Calu3 (cell line): Measurements from ENCODE around the gene TNFSF11. TPM values are rescaled to one million over a fixed set of nuclear protein-coding genes. Genes with fewer than 3 reads are reported as not detected.

Experiments used
- BruUV-seq: library from RNA; stranded (reverse); fragments of 400-500 nt; replicated peaks from 2 replicates; lab custom pipeline; 2021; lab: Mats Ljungman, UMichigan
- CTCF ChIA-PET: fragments of 300-600 bp; sonication (Branson Sonifier 250); formaldehyde crosslinking; loops from one replicate; lab custom pipeline; 2022; ENCODE audit warnings: antibody characterized with exemption; lab: Charles Lee
- DNase-seq: peaks from one replicate; pipeline ENCODE4 v3.0.0; 2022
- H3K27ac Mint-ChIP-seq: one replicate; pipeline ENCODE4 v1.8.0; 2022; ENCODE audit warnings: mixed read lengths; ENCODE audit not compliant: unreplicated experiment
- H3K27me3 Mint-ChIP-seq: one replicate; pipeline ENCODE4 v1.8.0; 2022; ENCODE audit warnings: mixed read lengths; ENCODE audit not compliant: unreplicated experiment
- H3K36me3 Mint-ChIP-seq: one replicate; pipeline ENCODE4 v1.8.0; 2022; ENCODE audit warnings: mild to moderate bottlenecking, moderate library complexity, mixed read lengths; ENCODE audit not compliant: insufficient read depth, unreplicated experiment
- H3K4me1 Mint-ChIP-seq: one replicate; pipeline ENCODE4 v1.8.0; 2022; ENCODE audit warnings: mild to moderate bottlenecking, low read depth, mixed read lengths; ENCODE audit not compliant: unreplicated experiment
- H3K4me3 Mint-ChIP-seq: one replicate; pipeline ENCODE4 v1.8.0; 2022; ENCODE audit warnings: mild to moderate bottlenecking, low read depth, moderate library complexity, mixed read lengths; ENCODE audit not compliant: unreplicated experiment
- H3K9me3 Mint-ChIP-seq: one replicate; pipeline ENCODE4 v1.8.0; 2022; ENCODE audit warnings: low read depth, mixed read lengths; ENCODE audit not compliant: unreplicated experiment
- intact Hi-C: fragments of 100-400 bp; cut with micrococcal nuclease; formaldehyde crosslinking; loops from one replicate; pipeline ENCODE4 v1.10.0; 2022; ENCODE audit not compliant: unreplicated experiment
- total RNA-seq: library from RNA; stranded (reverse); gene quantifications from 2 replicates; pipeline ENCODE4 v1.2.3, GENCODE V29; 2022
- TF ChIP-seq, protein P1 (sequence below): fragments of 200-600 bp; IDR thresholded peaks from one replicate; pipeline ENCODE4 v1.8.0; 2022; ENCODE audit warnings: antibody characterized with exemption; ENCODE audit not compliant: unreplicated experiment

The TNFSF11 gene
- total RNA-seq, 1 experiment from 2014 or later, result 0.26 TPM

DNA sequence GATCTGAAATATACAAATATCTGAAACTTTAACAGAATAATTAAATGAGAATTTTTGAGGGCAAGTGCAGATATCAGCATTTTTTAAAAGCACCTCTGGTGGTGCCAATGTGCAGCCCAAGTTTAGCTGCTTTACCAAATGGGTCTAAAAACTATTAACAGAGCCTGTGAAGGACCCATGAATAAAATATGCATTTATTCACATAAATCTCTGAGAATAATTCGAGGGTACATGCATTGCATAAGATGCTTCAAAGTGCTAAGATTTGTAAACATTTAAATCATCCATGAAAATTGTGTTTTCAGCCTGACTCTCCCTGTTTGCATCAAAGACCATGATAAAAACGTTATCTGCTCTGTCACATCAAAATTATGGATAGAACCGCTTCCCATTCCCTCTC is 47.1 kb upstream of the TNFSF11 start:
- BruUV-seq, result no TSS peak
- intact Hi-C loops, result no loop called here
- Mint-ChIP-seq H3K36me3 (no peaks in the 10 kb centered on the region), H3K9me3 (no peaks in the 10 kb centered on the region), H3K4me1 (peaks cover 25% of the 10 kb centered on the region), H3K27ac (no peak overlapping the region), H3K4me3 (no peak overlapping the region), H3K27me3 (no peaks in the 10 kb centered on the region)
- no peak for DNase-seq
- TF ChIP-seq, protein P1, sequence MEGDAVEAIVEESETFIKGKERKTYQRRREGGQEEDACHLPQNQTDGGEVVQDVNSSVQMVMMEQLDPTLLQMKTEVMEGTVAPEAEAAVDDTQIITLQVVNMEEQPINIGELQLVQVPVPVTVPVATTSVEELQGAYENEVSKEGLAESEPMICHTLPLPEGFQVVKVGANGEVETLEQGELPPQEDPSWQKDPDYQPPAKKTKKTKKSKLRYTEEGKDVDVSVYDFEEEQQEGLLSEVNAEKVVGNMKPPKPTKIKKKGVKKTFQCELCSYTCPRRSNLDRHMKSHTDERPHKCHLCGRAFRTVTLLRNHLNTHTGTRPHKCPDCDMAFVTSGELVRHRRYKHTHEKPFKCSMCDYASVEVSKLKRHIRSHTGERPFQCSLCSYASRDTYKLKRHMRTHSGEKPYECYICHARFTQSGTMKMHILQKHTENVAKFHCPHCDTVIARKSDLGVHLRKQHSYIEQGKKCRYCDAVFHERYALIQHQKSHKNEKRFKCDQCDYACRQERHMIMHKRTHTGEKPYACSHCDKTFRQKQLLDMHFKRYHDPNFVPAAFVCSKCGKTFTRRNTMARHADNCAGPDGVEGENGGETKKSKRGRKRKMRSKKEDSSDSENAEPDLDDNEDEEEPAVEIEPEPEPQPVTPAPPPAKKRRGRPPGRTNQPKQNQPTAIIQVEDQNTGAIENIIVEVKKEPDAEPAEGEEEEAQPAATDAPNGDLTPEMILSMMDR, result no peak
- CTCF ChIA-PET, result no interaction called here

DNA sequence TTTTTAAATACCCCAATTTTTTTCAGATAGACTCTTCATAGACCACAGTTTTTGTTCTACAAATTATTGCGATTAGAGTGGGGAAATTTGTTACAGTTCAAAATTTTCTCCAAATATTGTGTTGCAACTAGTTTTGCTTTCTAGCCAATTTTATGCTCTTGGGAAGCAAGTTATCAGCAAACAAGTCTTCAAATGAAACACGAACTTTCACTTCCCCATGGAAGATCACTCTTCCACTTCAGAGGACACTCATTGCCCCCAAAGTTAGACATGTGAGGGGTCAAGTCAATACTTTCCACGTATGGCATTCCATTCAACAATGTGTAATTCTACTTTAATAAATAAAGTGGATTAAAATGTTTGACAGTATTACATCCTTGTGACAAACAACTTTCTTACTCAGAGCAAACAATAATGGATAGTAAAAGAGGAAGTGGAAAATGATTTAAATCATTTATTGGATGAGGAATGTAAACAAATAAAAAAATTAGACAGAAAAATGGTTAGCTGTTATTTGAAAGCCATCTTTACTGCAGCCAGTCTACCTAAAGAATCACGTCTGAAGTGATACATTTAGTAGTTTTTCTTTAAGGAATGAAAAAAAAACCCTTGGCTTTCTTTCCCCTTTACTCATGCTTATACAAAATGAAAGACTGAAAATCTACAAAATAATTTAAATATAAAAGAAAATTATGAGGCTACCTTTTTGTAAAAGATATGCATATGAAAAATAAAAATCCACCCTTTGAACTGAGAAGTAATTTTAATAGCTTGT is 41.2 kb upstream of the TNFSF11 start:
- Mint-ChIP-seq H3K27me3 (no peaks in the 10 kb centered on the region), H3K4me1 (no peaks in the 10 kb centered on the region), H3K4me3 (no peak overlapping the region), H3K36me3 (no peaks in the 10 kb centered on the region), H3K9me3 (no peaks in the 10 kb centered on the region), H3K27ac (no peak overlapping the region)
- intact Hi-C loops, result no loop called here
- TF ChIP-seq, protein P1, result no peak
- CTCF ChIA-PET, result no interaction called here
- no TSS peak for BruUV-seq
- no peak for DNase-seq

DNA sequence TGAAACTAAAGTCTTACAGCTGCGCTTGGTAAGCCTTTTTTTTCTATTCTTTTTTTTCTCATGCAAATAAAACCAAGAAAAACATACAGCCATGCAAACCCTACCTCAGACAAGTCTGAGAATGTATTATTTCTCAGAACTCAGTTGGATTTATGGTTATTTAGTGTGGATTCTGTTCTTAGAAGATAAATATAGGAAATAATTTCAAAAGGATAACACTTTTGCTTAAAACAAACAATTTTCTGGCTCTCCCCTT is 40.7 kb upstream of the TNFSF11 start:
- Mint-ChIP-seq H3K36me3 (no peaks in the 10 kb centered on the region), H3K4me1 (no peaks in the 10 kb centered on the region), H3K27ac (no peak overlapping the region), H3K9me3 (no peaks in the 10 kb centered on the region), H3K27me3 (no peaks in the 10 kb centered on the region), H3K4me3 (no peak overlapping the region)
- CTCF ChIA-PET, result no interaction called here
- no peak for DNase-seq
- intact Hi-C loops, result no loop called here
- no TSS peak for BruUV-seq
- TF ChIP-seq, protein P1, result no peak

DNA sequence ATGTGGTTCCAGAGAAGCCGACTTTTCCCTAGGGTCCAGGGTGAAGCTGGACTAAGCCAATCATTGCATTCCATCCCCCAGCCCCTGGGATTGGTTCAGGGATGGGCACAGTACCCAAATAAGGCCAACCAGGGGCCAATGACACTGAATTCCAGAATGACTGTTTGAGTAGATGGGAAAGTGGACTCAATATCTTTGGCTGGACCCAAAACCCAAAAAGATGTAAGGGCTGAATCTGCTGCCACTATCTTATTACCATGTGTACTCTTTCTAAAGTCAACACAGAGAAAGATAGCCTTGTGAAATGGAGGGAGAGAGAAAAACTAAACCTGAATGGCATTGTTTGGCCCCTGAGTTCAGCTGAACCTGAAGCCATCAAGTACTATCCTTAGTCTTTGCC is 39.2 kb upstream of the TNFSF11 start:
- Mint-ChIP-seq H3K27ac (no peak overlapping the region), H3K27me3 (no peaks in the 10 kb centered on the region), H3K4me3 (no peak overlapping the region), H3K4me1 (peaks cover 13% of the 10 kb centered on the region), H3K36me3 (no peaks in the 10 kb centered on the region), H3K9me3 (no peaks in the 10 kb centered on the region)
- CTCF ChIA-PET, result no interaction called here
- no TSS peak for BruUV-seq
- no peak for DNase-seq
- TF ChIP-seq, protein P1, result no peak
- intact Hi-C loops, result no loop called here
